ENCODE measurements around the gene TEX19.
A peak's percentile ranks its signal among the peaks of the same experiment; 100 is the strongest.
"Not testable (repeated sequence)": the region's sequence is repeated elsewhere in the genome, so short reads cannot be mapped to it uniquely, and the experiment has no call there.

The TEX19 gene

GRCh38 chr17:82339634-82340580 is 19.1 kb upstream of the TEX19 start:
- no peak overlapping the region for H3K4me3 ChIP-seq

DNA sequence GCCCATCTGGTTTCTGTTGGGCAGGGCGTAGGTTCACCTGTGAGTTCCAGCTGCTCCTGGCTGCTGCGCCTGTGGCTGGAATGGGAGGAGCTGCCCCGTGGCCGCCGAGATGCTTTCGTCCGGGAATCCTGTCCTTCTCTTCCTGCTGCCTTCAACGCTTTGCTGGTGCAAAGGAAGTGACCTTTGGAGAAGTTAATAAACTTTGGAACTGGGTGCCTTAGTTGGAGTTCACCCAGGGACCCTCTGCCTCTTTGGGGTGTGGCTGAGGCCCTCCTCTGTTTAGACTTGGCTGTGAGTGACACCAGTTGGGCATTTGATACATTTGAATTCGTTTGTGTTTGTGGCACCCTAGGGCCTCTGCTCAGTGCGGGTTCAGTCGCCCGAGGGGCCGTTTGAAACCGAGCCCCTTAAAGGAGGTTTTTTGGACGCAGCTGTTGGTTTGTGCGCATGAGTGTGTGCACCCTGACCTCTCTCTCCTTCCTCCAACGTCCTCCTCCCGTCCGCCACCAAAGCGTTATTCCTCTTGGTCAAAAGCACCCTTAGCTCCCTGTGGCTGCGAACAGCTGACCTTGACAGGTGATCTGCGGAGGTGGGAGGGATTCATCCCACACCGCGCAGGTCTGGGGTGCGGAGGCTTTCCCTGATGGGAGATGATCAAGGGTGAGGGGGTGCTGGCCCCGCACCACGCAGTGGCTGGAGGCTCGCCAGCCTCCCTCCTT is 16.5 kb upstream of the TEX19 start:
- in situ Hi-C loops (cut with MboI; ENCODE audit: low sequenced_read_pairs), result no loop called here
- no peaks in the 10 kb centered on the region for H3K27me3 ChIP-seq (ENCODE audit: low read depth)

More at GRCh38 chr17:82339634-82340580, 19.1 kb upstream of the TEX19 start:
- no peak for DNase-seq (ENCODE audit: low spot score in 2 of 2)
- Histone ChIP-seq H3K9me3 (no peaks in the 10 kb centered on the region), H3K4me1 (peaks cover 22% of the 10 kb centered on the region), H3K36me3 (replicated peaks) (no peaks in the 10 kb centered on the region), H3K27me3 (ENCODE audit: low read depth) (no peaks in the 10 kb centered on the region)
- in situ Hi-C loops (cut with MboI; ENCODE audit: low sequenced_read_pairs), result no loop called here

GRCh38 chr17:82343560-82343959 is 15.5 kb upstream of the TEX19 start:
- Histone ChIP-seq H3K4me3 (no peak overlapping the region), H3K27me3 (ENCODE audit: low read depth) (no peaks in the 10 kb centered on the region), H3K9me3 (no peaks in the 10 kb centered on the region), H3K4me1 (peaks cover 13% of the 10 kb centered on the region), H3K36me3 (replicated peaks) (no peaks in the 10 kb centered on the region)
- DNase-seq (ENCODE audit: low spot score in 2 of 2), result no peak
- in situ Hi-C loops (cut with MboI; ENCODE audit: low sequenced_read_pairs), result no loop called here

More for the DNA sequence above, 16.5 kb upstream of the TEX19 start:
- H3K36me3 ChIP-seq (replicated peaks), result no peaks in the 10 kb centered on the region
- H3K9me3 ChIP-seq, result no peaks in the 10 kb centered on the region
- DNase-seq (ENCODE audit: low spot score in 2 of 2), result no peak
- H3K4me3 ChIP-seq, result no peak overlapping the region
- peaks cover 13% of the 10 kb centered on the region for H3K4me1 ChIP-seq

DNA sequence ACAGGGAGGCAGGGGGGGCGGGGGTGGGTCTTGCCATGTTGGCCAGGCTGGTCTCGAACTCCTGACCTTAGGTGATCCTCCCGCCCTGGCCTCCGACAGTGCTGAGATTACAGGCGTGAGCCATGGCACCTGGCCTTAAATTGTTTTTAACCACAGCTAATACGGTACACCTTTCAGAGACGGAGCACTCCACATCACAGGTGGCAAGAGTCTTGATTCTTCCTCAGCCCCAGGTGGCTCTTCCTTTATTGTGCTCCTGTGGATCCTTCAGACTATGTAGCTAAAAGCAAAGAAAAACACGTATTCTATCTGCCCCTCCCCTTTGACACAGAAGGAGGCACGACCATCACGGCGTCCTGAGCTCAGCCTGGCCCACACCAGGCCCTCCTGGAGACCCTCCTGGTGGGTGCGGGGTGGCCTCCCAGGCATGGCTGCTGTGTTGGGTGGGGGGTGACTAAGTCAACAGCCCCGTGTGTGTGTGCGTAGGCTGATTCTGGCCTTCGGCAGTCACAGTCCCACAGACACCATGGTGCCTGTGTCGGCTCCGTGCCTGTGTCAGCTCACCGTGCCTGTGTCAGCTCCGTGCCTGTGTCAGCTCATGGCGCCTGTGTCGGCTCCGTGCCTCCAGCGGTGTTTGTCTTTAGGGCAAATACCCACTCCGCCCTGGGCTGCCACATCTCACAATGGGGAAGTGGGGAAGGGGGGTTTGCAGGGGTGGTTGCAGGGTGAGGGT is 14.7 kb upstream of the TEX19 start:
- H3K27me3 ChIP-seq (ENCODE audit: low read depth), result no peaks in the 10 kb centered on the region
- no peak overlapping the region for H3K4me3 ChIP-seq
- H3K9me3 ChIP-seq, result no peaks in the 10 kb centered on the region
- peaks cover 7% of the 10 kb centered on the region for H3K4me1 ChIP-seq
- H3K36me3 ChIP-seq (replicated peaks), result no peaks in the 10 kb centered on the region
- no peak for DNase-seq (ENCODE audit: low spot score in 2 of 2)
- in situ Hi-C loops (cut with MboI; ENCODE audit: low sequenced_read_pairs), result no loop called here

GRCh38 chr17:82345151-82345976 is 13.7 kb upstream of the TEX19 start:
- H3K4me3 ChIP-seq, result no peak overlapping the region
- no peaks in the 10 kb centered on the region for H3K27me3 ChIP-seq (ENCODE audit: low read depth)
- H3K36me3 ChIP-seq (replicated peaks), result no peaks in the 10 kb centered on the region
- no peak for DNase-seq (ENCODE audit: low spot score in 2 of 2)
- H3K9me3 ChIP-seq, result no peaks in the 10 kb centered on the region
- in situ Hi-C loops (cut with MboI; ENCODE audit: low sequenced_read_pairs), result no loop called here
- peaks cover 5% of the 10 kb centered on the region; the same call in 1 of the 2 replicates for H3K4me1 ChIP-seq

DNA sequence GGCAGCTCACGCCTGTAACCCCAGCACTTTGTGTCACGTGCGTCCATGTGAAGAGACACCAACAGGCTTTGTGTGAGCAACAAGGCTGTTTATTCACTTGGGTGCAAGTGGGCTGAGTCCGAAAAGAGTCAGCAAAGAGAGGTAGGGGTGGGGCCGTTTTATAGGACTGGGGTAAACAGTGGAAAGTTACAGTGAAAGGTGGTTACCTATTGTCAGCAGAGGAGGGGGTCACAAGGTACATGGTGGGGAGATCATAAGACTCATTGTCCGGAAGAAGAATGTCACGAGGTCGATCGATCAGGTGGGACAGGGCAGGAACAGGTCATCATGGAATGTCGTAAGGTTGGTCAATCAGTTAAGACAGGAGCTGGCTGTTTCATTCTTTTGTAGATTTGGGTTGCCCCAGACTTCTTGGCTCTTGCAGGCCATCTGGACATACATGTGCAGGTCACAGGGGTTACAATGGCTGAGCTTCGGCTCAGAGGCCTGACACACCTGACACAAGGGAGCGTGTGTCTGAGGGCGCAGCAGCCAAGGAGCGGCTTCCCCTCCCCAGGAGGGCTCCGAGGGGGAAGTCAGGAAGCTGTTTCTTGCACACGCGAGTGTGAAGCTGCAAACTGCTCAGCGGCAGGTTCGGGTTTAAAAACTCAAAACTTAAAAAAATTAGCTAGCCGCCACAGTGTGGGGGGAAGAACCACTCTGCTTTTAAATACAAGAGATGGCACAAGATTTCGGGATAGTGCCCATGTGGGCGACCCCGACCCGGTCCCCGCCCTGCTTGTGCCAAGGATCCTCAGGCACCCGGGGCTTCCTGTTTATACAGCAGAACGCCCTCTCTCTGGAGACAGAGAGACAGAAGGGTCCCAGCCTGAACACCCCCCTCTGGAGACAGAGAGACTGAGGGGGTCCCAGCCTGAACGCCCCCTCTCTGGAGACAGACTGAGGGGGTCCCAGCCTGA is 12.4 kb upstream of the TEX19 start:
- Histone ChIP-seq H3K36me3 (replicated peaks) (no peaks in the 10 kb centered on the region), H3K4me1 (peaks cover 5% of the 10 kb centered on the region; the same call in 1 of the 2 replicates), H3K4me3 (no peak overlapping the region), H3K9me3 (no peaks in the 10 kb centered on the region), H3K27me3 (ENCODE audit: low read depth) (no peaks in the 10 kb centered on the region)
- in situ Hi-C loops (cut with MboI; ENCODE audit: low sequenced_read_pairs), result no loop called here
- DNase-seq (ENCODE audit: low spot score in 2 of 2), result no peak

DNA sequence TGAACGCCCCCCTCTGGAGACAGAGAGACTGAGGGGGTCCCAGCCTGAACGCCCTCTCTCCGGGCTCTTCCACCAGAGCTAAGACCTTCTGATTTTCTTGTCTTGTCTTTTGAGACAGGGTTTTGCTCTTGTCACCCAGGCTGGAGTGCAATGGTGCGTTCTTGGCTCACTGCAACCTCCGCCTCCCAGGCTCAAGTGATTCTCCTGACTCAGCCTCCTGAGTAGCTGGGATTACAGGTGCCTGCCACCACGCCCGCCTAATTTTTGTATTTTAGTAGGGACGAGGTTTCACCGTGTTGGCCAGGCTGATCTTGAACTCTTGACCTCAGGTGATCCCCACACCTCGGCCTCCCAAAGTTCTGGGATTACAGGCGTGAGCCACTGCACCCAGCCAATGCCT is 11.1 kb upstream of the TEX19 start:
- H3K4me3 ChIP-seq; H3K9me3 ChIP-seq; H3K36me3 ChIP-seq (replicated peaks); DNase-seq (ENCODE audit: low spot score in 2 of 2); H3K4me1 ChIP-seq; H3K27me3 ChIP-seq (ENCODE audit: low read depth); in situ Hi-C loops (cut with MboI; ENCODE audit: low sequenced_read_pairs): not testable (repeated sequence)

GRCh38 chr17:82348434-82348833 is 10.6 kb upstream of the TEX19 start:
- no peak for DNase-seq (ENCODE audit: low spot score in 2 of 2)
- in situ Hi-C loops (cut with MboI; ENCODE audit: low sequenced_read_pairs), result no loop called here
- Histone ChIP-seq H3K4me3 (no peak overlapping the region), H3K27me3 (ENCODE audit: low read depth) (no peaks in the 10 kb centered on the region), H3K36me3 (replicated peaks) (no peaks in the 10 kb centered on the region), H3K9me3 (no peaks in the 10 kb centered on the region), H3K4me1 (peaks cover 5% of the 10 kb centered on the region; the same call in 1 of the 2 replicates)

GRCh38 chr17:82348866-82349265 is 10.2 kb upstream of the TEX19 start:
- no peaks in the 10 kb centered on the region for H3K9me3 ChIP-seq
- in situ Hi-C loops (cut with MboI; ENCODE audit: low sequenced_read_pairs), result no loop called here
- peaks cover 5% of the 10 kb centered on the region; the same call in 1 of the 2 replicates for H3K4me1 ChIP-seq
- no peak for DNase-seq (ENCODE audit: low spot score in 2 of 2)
- H3K36me3 ChIP-seq (replicated peaks), result no peaks in the 10 kb centered on the region
- H3K27me3 ChIP-seq (ENCODE audit: low read depth), result no peaks in the 10 kb centered on the region
- H3K4me3 ChIP-seq, result no peak overlapping the region

DNA sequence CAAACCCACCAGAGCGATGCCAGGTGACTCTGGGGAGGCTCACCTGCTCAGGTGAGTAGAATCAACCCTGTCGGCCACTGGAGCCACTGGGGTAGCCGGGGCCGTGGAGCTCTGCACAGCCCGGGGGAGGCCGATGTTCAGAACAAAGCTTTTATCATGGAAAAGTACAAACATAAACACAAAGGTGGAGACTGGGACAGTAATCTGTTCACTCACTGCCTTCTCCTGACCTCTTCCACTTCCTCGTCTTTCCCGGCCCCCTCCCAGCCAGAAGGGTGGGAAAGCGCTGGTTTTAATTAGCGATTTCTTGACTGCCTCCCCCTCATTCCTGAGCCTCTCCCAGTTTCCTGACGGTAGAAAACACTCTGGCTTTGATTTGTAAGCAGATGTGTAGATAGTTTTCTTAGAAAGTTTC is 9.8 kb upstream of the TEX19 start:
- Histone ChIP-seq H3K9me3 (no peaks in the 10 kb centered on the region), H3K4me1 (peaks cover 5% of the 10 kb centered on the region; the same call in 1 of the 2 replicates), H3K36me3 (replicated peaks) (no peaks in the 10 kb centered on the region), H3K27me3 (ENCODE audit: low read depth) (no peaks in the 10 kb centered on the region), H3K4me3 (no peak overlapping the region)
- no peak for DNase-seq (ENCODE audit: low spot score in 2 of 2)
- in situ Hi-C loops (cut with MboI; ENCODE audit: low sequenced_read_pairs), result no loop called here

- in situ Hi-C loops (cut with MboI; ENCODE audit: low sequenced_read_pairs), result loop anchor here (5.0 kb wide), 1 partner anchor 62 kb away; no protein-coding TSS in a partner anchor
- Histone ChIP-seq H3K9me3 (no peaks in the 10 kb centered on the region), H3K36me3 (replicated peaks) (no peaks in the 10 kb centered on the region), H3K4me3 (no peak overlapping the region), H3K4me1 (no peaks in the 10 kb centered on the region), H3K27me3 (ENCODE audit: low read depth) (no peaks in the 10 kb centered on the region)
- peak in 1 of 2 experiments; percentile 60 for DNase-seq (ENCODE audit: low spot score in 2 of 2)
Observed at GRCh38 chr17:82350182-82351030, 8.6 kb upstream of the TEX19 start.

Measured in HAP-1 (cell line).